NB4 (cell line): ENCODE results near the gene FUOM.
A peak's percentile ranks its signal among the peaks of the same experiment; 100 is the strongest.

ENCODE experiments used
- DNase-seq: peaks from one replicate; pipeline ENCODE4 v3.0.0; 2010; ENCODE audit warnings: low read depth
- H3K4me3 ChIP-seq: one replicate; pipeline ENCODE4 v1.5.1; 2011; ENCODE audit warnings: mild to moderate bottlenecking, low read depth, low read length, moderate library complexity
- MYC ChIP-seq: IDR thresholded peaks from 2 replicates; pipeline ENCODE4 v1.6.1; 2011; ENCODE audit warnings: low read depth, low read length
- POLR2A ChIP-seq: IDR thresholded peaks from 2 replicates; pipeline ENCODE4 v1.6.1; 2011; ENCODE audit warnings: mild to moderate bottlenecking; ENCODE audit not compliant: insufficient read length; ENCODE audit errors: extremely low read depth
- TF ChIP-seq, protein P1 (sequence below): IDR thresholded peaks from one replicate; pipeline ENCODE4 v1.5.1; 2012; ENCODE audit warnings: low read depth, low read length
- TF ChIP-seq, protein P2 (sequence below): IDR thresholded peaks from 2 replicates; pipeline ENCODE4 v1.6.1; 2011; ENCODE audit warnings: low read depth, low read length

The FUOM gene

DNA sequence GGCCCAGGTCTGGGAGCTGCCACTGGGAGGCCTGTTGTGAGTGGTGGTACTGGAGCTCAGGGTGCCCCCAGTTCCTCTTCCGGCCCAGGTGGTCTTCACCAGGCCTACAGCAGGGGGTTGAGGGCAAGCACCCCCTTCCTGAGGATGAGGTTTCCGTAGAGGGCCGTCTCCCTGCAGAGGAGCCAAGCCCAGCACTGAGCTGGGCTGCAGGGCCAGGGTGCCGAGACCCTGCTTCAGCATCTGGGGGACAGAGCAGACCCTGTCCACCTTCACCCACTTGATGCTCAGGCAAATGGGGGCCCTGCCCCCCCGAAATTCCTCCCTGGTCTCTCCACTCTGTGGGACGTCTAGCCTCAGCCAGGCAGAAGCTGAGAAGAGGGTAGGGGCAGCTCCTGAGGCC is 2.6 kb downstream of the FUOM start:
- TF ChIP-seq, protein P1, sequence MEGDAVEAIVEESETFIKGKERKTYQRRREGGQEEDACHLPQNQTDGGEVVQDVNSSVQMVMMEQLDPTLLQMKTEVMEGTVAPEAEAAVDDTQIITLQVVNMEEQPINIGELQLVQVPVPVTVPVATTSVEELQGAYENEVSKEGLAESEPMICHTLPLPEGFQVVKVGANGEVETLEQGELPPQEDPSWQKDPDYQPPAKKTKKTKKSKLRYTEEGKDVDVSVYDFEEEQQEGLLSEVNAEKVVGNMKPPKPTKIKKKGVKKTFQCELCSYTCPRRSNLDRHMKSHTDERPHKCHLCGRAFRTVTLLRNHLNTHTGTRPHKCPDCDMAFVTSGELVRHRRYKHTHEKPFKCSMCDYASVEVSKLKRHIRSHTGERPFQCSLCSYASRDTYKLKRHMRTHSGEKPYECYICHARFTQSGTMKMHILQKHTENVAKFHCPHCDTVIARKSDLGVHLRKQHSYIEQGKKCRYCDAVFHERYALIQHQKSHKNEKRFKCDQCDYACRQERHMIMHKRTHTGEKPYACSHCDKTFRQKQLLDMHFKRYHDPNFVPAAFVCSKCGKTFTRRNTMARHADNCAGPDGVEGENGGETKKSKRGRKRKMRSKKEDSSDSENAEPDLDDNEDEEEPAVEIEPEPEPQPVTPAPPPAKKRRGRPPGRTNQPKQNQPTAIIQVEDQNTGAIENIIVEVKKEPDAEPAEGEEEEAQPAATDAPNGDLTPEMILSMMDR: no peak
- no peak for TF ChIP-seq MYC
- TF ChIP-seq POLR2A: no peak
- TF ChIP-seq, protein P2, sequence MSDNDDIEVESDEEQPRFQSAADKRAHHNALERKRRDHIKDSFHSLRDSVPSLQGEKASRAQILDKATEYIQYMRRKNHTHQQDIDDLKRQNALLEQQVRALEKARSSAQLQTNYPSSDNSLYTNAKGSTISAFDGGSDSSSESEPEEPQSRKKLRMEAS: no peak
- H3K4me3 ChIP-seq: no peak overlapping the region
- no peak for DNase-seq

DNA sequence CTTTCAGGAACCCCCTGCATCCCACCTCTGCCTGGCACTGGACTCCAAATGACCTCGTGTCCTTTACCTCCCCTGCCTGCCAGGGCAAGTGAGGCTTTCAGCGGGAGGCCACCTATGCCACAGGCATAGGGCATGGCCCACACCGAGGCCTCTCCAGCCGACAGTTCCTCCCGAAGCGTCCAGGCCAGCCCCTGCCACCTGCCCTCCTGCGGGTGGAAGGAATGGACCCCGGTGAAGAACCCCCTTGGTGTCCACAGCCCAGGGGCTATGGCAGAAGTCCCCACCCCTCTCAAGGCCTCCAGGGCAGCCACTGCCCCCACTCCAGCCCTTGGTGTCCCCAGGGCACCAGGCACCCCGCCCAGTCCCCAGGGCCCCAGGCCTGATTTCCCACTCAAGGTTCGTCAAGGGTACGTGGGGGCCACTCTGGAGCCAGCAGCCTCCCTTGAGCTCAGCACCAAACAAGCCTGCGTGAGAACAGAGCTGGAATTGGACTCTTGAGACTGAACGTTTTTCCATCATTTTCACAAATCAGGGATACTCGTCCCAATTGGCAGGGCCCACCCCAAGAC is 3.1 kb downstream of the FUOM start:
- TF ChIP-seq MYC: no peak
- TF ChIP-seq, protein P2: no peak
- TF ChIP-seq, protein P1: no peak
- no peak for TF ChIP-seq POLR2A
- no peak for DNase-seq
- no peak overlapping the region for H3K4me3 ChIP-seq

DNA sequence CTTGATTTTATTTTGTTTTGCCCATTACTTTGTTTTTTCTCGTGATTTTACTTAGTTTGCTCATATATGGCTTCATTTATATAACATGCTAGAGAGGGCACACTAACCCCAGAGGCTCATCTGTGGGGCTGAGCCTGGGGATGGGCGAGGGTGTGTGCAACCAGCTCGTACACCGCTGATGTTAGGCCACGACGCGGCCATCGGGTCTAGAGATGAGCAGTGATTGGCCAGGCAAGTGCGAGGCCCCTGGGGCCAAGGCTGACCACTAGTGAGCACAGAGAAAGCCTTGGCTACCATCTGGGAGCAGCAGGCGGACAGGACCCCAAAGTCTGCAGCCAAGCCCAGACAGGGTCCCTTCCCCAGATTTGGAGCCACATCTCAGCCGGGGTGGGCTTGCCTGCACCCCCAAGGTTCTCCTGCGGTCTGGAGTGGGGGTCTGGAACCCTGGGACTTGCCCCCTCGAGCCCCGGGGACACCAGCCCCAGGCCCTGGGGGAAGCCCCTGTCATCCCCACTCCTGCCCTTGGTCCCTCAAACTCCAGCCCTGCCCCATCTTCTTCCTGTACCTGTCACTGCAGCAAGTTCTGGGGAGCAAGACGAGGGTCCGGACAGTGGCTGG is 3.7 kb downstream of the FUOM start:
- TF ChIP-seq POLR2A: no peak
- TF ChIP-seq, protein P2: no peak
- no peak for TF ChIP-seq MYC
- TF ChIP-seq, protein P1: no peak

DNA sequence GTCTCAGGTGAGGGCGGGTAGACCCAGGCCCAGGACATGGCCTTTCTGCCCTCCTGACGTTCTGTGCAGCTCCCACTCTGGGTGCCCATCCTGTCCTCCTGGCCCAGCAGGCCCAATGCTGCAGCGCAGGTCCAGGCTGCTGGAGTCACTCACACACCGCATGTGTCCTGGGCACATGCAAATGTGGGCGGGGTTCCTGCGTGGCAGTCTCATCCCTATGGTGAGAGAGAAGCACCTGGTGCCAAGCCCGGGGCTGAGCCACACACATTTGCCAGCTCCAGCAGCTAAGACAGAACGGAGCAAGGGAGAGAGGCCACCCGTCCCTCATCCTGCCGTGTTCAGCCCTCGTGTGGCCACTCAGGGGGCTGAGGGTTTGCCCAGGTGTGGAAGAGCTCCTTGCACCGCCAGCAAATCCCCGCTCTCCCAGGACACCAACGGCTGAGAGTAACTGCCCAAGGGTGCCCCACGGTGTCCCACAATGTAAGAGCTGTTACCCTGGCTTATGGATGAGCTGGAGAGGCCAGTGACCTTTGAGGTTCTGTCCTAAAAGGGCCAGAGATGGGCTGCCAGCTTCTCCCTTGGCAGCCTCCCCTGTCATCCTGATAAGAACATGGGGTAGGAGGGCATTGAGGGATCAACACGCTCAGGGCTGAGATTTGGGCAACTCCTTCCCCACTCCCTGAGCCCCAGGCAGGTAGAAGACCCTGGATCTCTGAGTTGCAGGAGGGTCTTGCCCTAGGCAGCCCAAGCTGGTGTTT is 4.4 kb downstream of the FUOM start:
- TF ChIP-seq, protein P2: no peak
- TF ChIP-seq, protein P1: no peak
- TF ChIP-seq MYC: no peak
- TF ChIP-seq POLR2A: no peak
- DNase-seq: no peak
- no peak overlapping the region for H3K4me3 ChIP-seq

More for the DNA sequence above, 3.7 kb downstream of the FUOM start:
- DNase-seq: no peak
- no peak overlapping the region for H3K4me3 ChIP-seq

DNA sequence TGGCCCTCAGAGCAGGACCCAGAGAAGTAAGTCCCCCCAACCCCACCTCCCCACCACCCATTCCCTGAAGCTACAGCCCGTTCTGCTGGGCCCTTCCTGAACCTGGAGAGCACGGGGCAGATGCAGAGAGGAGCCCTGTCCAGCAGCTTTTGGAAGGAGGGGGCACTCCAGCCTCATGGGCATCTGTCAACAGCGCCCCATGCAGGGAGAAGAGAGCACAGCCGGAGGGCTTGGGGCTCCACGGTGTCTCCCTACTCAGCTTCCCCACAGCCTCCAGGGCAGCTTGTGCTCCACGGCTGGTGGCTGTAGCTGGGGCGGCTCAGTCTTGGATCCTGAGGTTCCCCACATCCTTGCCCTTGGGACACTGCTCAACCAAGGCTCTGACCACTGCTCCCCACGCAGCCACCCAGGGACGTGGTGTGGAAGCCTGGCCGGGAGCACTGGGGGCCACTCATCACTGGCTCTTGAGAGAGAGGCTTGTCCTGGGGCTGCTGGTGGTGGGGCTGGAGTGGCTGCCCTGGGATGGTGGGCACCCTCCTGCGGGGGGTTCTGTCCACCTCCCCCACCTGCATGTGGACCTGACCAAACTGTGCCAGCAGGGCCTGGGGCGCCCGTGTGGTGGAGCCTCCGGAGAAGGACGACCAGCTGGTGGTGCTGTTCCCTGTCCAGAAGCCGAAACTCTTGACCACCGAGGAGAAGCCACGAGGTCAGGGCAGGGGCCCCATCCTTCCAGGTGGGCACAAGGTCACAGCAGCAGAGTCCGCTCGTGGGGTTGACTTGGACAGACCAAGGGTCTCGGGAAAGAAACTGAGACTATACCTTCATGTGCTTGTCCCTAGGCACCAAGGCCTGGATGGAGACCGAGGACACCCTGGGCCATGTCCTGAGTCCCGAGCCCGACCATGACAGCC is 6.2 kb downstream of the FUOM start:
- no peak overlapping the region for H3K4me3 ChIP-seq
- TF ChIP-seq POLR2A (no peak), MYC (0 out of 2 replicates have a peak, but pooled peaks have one; percentile 9)
- TF ChIP-seq, protein P1: peak; percentile 40
- DNase-seq: peak; percentile 55
